Activated CD4-positive, CD25-positive, alpha-beta regulatory T cell treated with anti-CD3 and anti-CD28 coated beads, Interleukin-2, amount 50 U/mL, for 72 hours (primary cell): ENCODE measurements around the gene KRT12.
"Not testable (repeated sequence)": the region's sequence is repeated elsewhere in the genome, so short reads cannot be mapped to it uniquely, and the experiment has no call there.

ENCODE experiments used
- DNase-seq: peaks from one replicate; pipeline ENCODE4 v3.0.0; 2021

KRT12 gene

GRCh38 chr17:40841246-40841645 lies 25.8 kb downstream of the KRT12 start:
- no peak for DNase-seq

- DNase-seq: no peak
These were observed 27.8 kb downstream of the KRT12 start for GRCh38 chr17:40839194-40839593.

- DNase-seq: no peak
These were observed 31.0 kb downstream of the KRT12 start for GRCh38 chr17:40836020-40836419.

GRCh38 chr17:40833882-40834281 lies 33.1 kb downstream of the KRT12 start:
- no peak for DNase-seq

GRCh38 chr17:40832840-40833239 lies 34.2 kb downstream of the KRT12 start:
- no peak for DNase-seq

- no peak for DNase-seq
These were observed 36.8 kb downstream of the KRT12 start for GRCh38 chr17:40830085-40830776.

- DNase-seq: no peak
These were observed 38.5 kb downstream of the KRT12 start for GRCh38 chr17:40828454-40829044.

GRCh38 chr17:40827746-40828453 lies 39.1 kb downstream of the KRT12 start:
- DNase-seq: no peak

- no peak for DNase-seq
These were observed 41.4 kb downstream of the KRT12 start for GRCh38 chr17:40825599-40825998.

- DNase-seq: no peak
These were observed 42.8 kb downstream of the KRT12 start for GRCh38 chr17:40824015-40824832.

GRCh38 chr17:40822132-40822812 lies 44.8 kb downstream of the KRT12 start, which contains the start of gene KRT10:
TSS of gene KRT10 (minus strand) at chr17:40822614. CDS start at chr17:40822585, 29 bp downstream.
- no peak for DNase-seq

- no peak for DNase-seq
These were observed 45.5 kb downstream of the KRT12 start for GRCh38 chr17:40821536-40821935.

GRCh38 chr17:40820228-40820838 lies 46.7 kb downstream of the KRT12 start:
- DNase-seq: no peak

GRCh38 chr17:40819528-40820125 lies 47.4 kb downstream of the KRT12 start:
- no peak for DNase-seq

GRCh38 chr17:40818733-40819527 lies 48.1 kb downstream of the KRT12 start:
- DNase-seq: peak; percentile 85

GRCh38 chr17:40818343-40818732 lies 48.7 kb downstream of the KRT12 start:
- no peak for DNase-seq

GRCh38 chr17:40817103-40817682 lies 49.8 kb downstream of the KRT12 start:
- no peak for DNase-seq

- no peak for DNase-seq
These were observed 50.5 kb downstream of the KRT12 start for GRCh38 chr17:40816569-40816968.

GRCh38 chr17:40815381-40815780 lies 51.6 kb downstream of the KRT12 start:
- DNase-seq: no peak

- not testable (repeated sequence) for DNase-seq
These were observed 52.4 kb downstream of the KRT12 start for GRCh38 chr17:40814657-40815056.
